Endodermal cell (in vitro differentiated cells): ENCODE results near the gene CAMK2D. TPM values are rescaled to one million over a fixed set of nuclear protein-coding genes. Genes with fewer than 3 reads are reported as not detected.

ENCODE experiments used
- DNase-seq: peaks from one replicate; pipeline ENCODE4 v3.0.0-alpha.2; 2017
- H3K27ac ChIP-seq: 2 replicates; pipeline ENCODE4 v1.5.1; 2013; ENCODE audit warnings: mild to moderate bottlenecking, low read depth, low read length, moderate library complexity
- H3K27me3 ChIP-seq: 2 replicates; pipeline ENCODE4 v1.6.1; 2013; ENCODE audit warnings: mild to moderate bottlenecking, low read length, moderate library complexity; ENCODE audit not compliant: insufficient read depth, control insufficient read depth, poor library complexity, severe bottlenecking
- H3K36me3 ChIP-seq: 2 replicates; pipeline ENCODE4 v1.7.0; 2013; ENCODE audit warnings: mild to moderate bottlenecking, low read length, moderate library complexity; ENCODE audit not compliant: control insufficient read depth, insufficient read depth
- H3K4me1 ChIP-seq: one replicate; pipeline ENCODE4 v1.7.0; 2013; ENCODE audit warnings: low read length; ENCODE audit not compliant: control insufficient read depth, insufficient read depth
- H3K4me3 ChIP-seq: 2 replicates; pipeline ENCODE4 v1.5.1; 2013; ENCODE audit warnings: mild to moderate bottlenecking, low read length, moderate library complexity
- H3K9ac ChIP-seq: 2 replicates; pipeline ENCODE4 v1.6.1; 2013; ENCODE audit warnings: mild to moderate bottlenecking, low read length, moderate library complexity; ENCODE audit not compliant: poor library complexity, severe bottlenecking; ENCODE audit errors: extremely low read depth
- H3K9me3 ChIP-seq: 2 replicates; pipeline ENCODE4 v1.6.1; 2013; ENCODE audit warnings: mild to moderate bottlenecking, low read length, moderate library complexity; ENCODE audit not compliant: control insufficient read depth
- H3K27ac Mint-ChIP-seq: 2 replicates; pipeline ENCODE4 v1.8.0; 2020; ENCODE audit warnings: mixed read lengths
- H3K27me3 Mint-ChIP-seq: 2 replicates; pipeline ENCODE4 v1.8.0; 2021; ENCODE audit warnings: mild to moderate bottlenecking, mixed read lengths; ENCODE audit not compliant: insufficient read depth
- H3K36me3 Mint-ChIP-seq: 2 replicates; pipeline ENCODE4 v1.8.0; 2020; ENCODE audit warnings: low read depth, mixed read lengths
- H3K4me1 Mint-ChIP-seq: 2 replicates; pipeline ENCODE4 v1.8.0; 2020; ENCODE audit warnings: mixed read lengths
- H3K4me3 Mint-ChIP-seq: 2 replicates; pipeline ENCODE4 v1.8.0; 2020; ENCODE audit warnings: mild to moderate bottlenecking, moderate library complexity, mixed read lengths
- H3K9me3 Mint-ChIP-seq: 2 replicates; pipeline ENCODE4 v1.8.0; 2020; ENCODE audit warnings: mild to moderate bottlenecking, mixed read lengths
- WGBS, 2 experiments: methylation state at CpG; one replicate each; pipeline versions ENCODE4 v1.1.5 to v1.1.7; 2013; ENCODE audit warnings: missing lambda C conversion rate in 2 of 2, mixed read lengths in 1 of 2; ENCODE audit not compliant: insufficient coverage in 1 of 2, insufficient read length in 1 of 2; 5-methylcytosine and 5-hydroxymethylcytosine counted together
- total RNA-seq, 2 donors: library from RNA; stranded (reverse); fragmentation: NEBNext Ultra II Directional in 1 of 2; extraction: Animal tissue kit (Norgen Biotek cat#: 25700) in 1 of 2; gene quantifications; 2 replicates in 1 of 2; 3 replicates in 1 of 2; pipeline ENCODE4 v1.2.1, GENCODE V29; 2021
- TF ChIP-seq, protein P1 (sequence below): fragments of 200-600 bp; sonication (generic); conservative IDR thresholded peaks from 2 replicates; pipeline ENCODE4 v1.5.0; 2021; ENCODE audit warnings: antibody characterized with exemption, mild to moderate bottlenecking

Gene CAMK2D
- total RNA-seq, 2 donors from 2014 or later = 91.1 to 120 TPM

DNA sequence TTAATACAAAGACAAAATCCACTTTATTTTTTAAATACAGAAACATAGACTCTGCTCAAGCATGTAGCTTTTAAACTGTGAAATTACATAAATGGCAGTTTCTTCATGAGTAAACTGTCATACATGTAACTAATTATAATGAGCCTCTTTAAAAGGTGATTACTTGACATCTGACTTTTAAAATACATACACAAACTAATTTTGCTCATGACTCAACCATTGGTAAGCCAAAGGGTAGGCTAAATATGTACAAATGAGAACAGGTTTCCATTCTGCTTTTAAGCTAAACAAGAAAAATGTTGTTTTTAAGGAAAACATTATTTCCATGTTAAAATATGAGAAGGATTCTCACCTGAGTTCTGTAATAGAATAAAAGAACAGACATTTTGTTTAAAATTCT lies 27.9 kb downstream of the CAMK2D start:
- DNase-seq = no peak
- Mint-ChIP-seq H3K27me3 (no peaks in the 10 kb centered on the region), H3K4me3 (no peak overlapping the region)

DNA sequence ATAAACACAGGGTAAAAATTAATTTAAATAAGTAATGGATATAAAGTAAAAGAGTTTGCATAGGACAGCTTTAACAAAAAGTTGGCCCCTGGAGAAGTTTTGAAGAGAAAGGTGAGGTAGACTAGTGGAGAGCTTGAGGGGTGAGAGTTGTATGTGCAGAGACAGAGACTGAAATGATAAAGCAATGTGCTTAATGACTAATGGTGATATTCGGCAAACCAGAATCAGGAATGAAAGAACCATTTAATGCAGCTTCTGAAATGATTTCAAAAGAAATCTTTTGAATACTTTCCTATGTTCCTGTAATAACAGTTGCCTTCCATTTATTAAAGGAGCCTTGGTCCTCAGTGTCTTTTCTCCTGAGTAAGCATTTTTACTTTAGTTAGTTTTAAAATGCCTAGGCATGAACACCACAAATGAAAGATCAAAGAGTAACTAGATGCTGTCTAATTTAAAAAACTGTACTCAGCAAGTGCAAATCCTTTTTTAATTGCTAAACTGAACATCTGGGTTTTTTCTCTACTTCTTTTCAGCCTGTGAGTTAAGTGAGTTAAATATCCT lies 28.5 kb downstream of the CAMK2D start:
- Histone ChIP-seq H3K36me3 (peaks cover 31% of the 10 kb centered on the region), H3K27me3 (no peaks in the 10 kb centered on the region), H3K4me1 (no peaks in the 10 kb centered on the region), H3K9me3 (no peaks in the 10 kb centered on the region), H3K4me3 (no peak overlapping the region), H3K27ac (no peak overlapping the region), H3K9ac (no peak overlapping the region)
- H3K4me1 Mint-ChIP-seq = peaks cover 4% of the 10 kb centered on the region
- no peak overlapping the region for H3K4me3 Mint-ChIP-seq
- peaks cover 12% of the 10 kb centered on the region for H3K36me3 Mint-ChIP-seq
- H3K27ac Mint-ChIP-seq = no peak overlapping the region
- no peak for DNase-seq
- 89 to 100% methylated on average over 1 of the region's 1 CpG for whole genome bisulfite sequencing, 2 experiments
- H3K9me3 Mint-ChIP-seq = peaks cover 2% of the 10 kb centered on the region
- TF ChIP-seq, protein P1, sequence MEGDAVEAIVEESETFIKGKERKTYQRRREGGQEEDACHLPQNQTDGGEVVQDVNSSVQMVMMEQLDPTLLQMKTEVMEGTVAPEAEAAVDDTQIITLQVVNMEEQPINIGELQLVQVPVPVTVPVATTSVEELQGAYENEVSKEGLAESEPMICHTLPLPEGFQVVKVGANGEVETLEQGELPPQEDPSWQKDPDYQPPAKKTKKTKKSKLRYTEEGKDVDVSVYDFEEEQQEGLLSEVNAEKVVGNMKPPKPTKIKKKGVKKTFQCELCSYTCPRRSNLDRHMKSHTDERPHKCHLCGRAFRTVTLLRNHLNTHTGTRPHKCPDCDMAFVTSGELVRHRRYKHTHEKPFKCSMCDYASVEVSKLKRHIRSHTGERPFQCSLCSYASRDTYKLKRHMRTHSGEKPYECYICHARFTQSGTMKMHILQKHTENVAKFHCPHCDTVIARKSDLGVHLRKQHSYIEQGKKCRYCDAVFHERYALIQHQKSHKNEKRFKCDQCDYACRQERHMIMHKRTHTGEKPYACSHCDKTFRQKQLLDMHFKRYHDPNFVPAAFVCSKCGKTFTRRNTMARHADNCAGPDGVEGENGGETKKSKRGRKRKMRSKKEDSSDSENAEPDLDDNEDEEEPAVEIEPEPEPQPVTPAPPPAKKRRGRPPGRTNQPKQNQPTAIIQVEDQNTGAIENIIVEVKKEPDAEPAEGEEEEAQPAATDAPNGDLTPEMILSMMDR = no peak
- H3K27me3 Mint-ChIP-seq = no peaks in the 10 kb centered on the region

More for the DNA sequence above, 27.9 kb downstream of the CAMK2D start:
- Histone ChIP-seq H3K27me3 (no peaks in the 10 kb centered on the region), H3K9me3 (no peaks in the 10 kb centered on the region), H3K36me3 (peaks cover 34% of the 10 kb centered on the region), H3K9ac (no peak overlapping the region), H3K4me3 (no peak overlapping the region), H3K27ac (no peak overlapping the region), H3K4me1 (no peaks in the 10 kb centered on the region)
- Mint-ChIP-seq H3K27ac (no peak overlapping the region), H3K4me1 (peaks cover 4% of the 10 kb centered on the region), H3K36me3 (peaks cover 12% of the 10 kb centered on the region), H3K9me3 (peaks cover 2% of the 10 kb centered on the region)
- TF ChIP-seq, protein P1 = no peak

DNA sequence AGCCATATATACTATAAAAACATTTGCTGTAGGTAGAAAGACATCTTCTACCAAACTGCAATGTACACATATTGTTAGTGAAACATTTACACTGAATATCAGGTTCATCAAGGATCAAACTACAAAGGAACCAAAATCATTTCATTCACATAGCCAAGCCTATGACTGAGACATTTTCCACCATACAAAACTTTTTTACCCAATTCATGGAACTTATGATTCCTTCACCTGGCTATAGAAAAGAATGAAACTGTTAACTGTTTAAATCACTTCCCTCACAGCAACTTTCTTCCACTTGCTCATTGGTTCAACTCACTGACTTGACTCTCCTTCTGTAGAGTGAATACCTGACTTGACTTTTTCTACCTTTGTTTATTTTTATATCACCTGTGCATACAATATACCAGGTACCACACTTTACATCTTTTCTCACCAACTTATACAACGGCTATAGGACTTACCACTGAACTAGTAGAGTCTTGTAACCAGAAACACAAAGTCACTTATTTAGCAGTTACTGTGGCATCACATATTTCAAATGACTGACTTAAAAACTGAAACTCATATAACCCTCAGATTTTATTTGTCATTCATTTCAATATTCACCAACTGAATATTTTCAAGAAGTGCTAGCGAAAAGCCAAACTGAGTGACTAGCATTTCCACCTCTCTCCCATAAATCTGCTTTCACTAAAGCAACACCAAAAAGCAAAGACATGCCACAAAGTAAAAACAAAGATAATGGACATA lies 30.9 kb downstream of the CAMK2D start:
- TF ChIP-seq, protein P1 = no peak
- DNase-seq = no peak
- Histone ChIP-seq H3K9ac (no peak overlapping the region), H3K4me1 (no peaks in the 10 kb centered on the region), H3K27ac (no peak overlapping the region), H3K27me3 (no peaks in the 10 kb centered on the region), H3K9me3 (no peaks in the 10 kb centered on the region), H3K4me3 (no peak overlapping the region), H3K36me3 (peaks cover 17% of the 10 kb centered on the region)
- peaks cover 2% of the 10 kb centered on the region for H3K9me3 Mint-ChIP-seq
- H3K27ac Mint-ChIP-seq = no peak overlapping the region
- H3K4me1 Mint-ChIP-seq = peaks cover 4% of the 10 kb centered on the region
- H3K36me3 Mint-ChIP-seq = peaks cover 9% of the 10 kb centered on the region
- H3K4me3 Mint-ChIP-seq = no peak overlapping the region
- WGBS, 2 experiments = 90 to 93% methylated on average over 2 of the region's 2 CpGs
- no peaks in the 10 kb centered on the region for H3K27me3 Mint-ChIP-seq
